ENCODE results near the gene ASB4. TPM values are rescaled to one million over a fixed set of nuclear protein-coding genes. Genes with fewer than 3 reads are reported as not detected.
A peak's percentile ranks its signal among the peaks of the same experiment; 100 is the strongest.
"Not testable (repeated sequence)": the region's sequence is repeated elsewhere in the genome, so short reads cannot be mapped to it uniquely, and the experiment has no call there.

The ASB4 gene
- total RNA-seq, 1 donor: not detected

DNA sequence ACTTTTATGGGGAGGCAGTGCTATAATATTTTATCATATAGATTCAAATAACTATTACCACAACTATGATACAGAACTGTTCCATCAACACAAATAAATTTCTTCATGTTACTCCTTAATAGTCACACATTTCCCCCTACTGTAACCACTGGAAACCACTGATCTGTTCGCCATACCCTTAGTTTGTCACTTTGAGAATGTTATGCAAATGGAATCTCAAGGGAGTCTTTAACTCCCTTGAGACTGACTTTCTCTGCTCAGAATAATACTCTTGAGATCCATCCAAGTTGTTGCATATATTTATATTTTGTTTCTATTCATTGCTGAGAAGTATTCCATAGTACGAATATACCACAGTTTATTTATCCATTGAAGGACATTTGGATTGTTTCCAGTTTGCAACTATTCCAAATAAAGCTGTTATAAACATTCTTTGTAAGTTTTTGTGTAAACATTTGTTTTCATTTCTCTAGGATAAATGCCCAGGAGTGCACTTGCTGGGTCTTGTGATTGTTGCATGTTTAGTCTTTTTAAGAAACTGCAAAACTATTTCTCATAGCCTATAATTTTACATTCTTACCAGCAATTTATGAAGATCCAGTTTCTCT is 31.2 kb upstream of the ASB4 start:
- peak; percentile 3 for DNase-seq (ENCODE audit: low read depth)
- TF ChIP-seq, protein P1, sequence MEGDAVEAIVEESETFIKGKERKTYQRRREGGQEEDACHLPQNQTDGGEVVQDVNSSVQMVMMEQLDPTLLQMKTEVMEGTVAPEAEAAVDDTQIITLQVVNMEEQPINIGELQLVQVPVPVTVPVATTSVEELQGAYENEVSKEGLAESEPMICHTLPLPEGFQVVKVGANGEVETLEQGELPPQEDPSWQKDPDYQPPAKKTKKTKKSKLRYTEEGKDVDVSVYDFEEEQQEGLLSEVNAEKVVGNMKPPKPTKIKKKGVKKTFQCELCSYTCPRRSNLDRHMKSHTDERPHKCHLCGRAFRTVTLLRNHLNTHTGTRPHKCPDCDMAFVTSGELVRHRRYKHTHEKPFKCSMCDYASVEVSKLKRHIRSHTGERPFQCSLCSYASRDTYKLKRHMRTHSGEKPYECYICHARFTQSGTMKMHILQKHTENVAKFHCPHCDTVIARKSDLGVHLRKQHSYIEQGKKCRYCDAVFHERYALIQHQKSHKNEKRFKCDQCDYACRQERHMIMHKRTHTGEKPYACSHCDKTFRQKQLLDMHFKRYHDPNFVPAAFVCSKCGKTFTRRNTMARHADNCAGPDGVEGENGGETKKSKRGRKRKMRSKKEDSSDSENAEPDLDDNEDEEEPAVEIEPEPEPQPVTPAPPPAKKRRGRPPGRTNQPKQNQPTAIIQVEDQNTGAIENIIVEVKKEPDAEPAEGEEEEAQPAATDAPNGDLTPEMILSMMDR (IDR thresholded peaks at IDR 0.05; ENCODE audit: insufficient read depth, low read depth, low read length): no peak
- H3K4me3 ChIP-seq (ENCODE audit: low read depth, low read length): no peak overlapping the region

DNA sequence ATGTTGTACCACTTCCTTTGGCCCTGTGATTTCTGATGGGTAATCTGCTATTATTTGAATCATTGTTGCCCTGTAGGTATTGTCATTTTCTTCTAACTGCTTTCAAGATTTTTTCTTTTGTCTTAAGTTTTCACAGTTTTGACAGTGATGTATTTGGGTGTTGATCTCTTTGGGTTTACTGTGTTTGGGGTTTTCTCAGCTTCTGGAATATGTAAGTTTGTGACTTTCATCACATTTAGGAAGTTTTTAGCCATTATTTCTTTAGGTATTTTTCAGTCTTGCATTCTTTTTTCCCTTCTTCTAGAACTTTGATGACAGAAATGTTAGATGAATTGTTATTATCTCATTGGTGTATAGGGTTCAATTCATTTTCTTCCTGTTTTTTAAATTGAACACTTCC is 27.8 kb upstream of the ASB4 start:
- no peak for DNase-seq (ENCODE audit: low read depth)
- TF ChIP-seq, protein P1 (IDR thresholded peaks at IDR 0.05; ENCODE audit: insufficient read depth, low read depth, low read length): no peak
- H3K4me3 ChIP-seq (ENCODE audit: low read depth, low read length): no peak overlapping the region

DNA sequence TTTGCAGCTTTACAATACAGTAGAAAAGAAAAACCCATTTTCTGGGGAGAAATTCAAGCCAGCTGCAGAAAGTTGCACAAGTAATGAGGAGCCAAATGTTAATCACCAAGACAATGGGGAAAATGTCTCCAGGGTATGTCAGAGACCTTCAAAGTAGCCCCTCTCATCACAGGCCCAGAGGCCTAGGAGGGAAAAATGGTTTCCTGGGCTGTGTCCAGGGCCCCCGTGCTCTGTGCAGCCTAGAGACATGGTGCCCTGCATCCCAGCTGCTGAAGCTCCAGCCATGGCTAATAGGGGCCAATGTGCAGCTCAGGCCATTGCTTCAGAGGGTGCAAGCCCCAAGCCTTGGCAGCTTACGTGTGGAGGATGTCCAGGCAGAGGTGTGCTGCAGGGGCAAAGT is 25.1 kb upstream of the ASB4 start:
- not testable (repeated sequence) for DNase-seq (ENCODE audit: low read depth); H3K4me3 ChIP-seq (ENCODE audit: low read depth, low read length)

DNA sequence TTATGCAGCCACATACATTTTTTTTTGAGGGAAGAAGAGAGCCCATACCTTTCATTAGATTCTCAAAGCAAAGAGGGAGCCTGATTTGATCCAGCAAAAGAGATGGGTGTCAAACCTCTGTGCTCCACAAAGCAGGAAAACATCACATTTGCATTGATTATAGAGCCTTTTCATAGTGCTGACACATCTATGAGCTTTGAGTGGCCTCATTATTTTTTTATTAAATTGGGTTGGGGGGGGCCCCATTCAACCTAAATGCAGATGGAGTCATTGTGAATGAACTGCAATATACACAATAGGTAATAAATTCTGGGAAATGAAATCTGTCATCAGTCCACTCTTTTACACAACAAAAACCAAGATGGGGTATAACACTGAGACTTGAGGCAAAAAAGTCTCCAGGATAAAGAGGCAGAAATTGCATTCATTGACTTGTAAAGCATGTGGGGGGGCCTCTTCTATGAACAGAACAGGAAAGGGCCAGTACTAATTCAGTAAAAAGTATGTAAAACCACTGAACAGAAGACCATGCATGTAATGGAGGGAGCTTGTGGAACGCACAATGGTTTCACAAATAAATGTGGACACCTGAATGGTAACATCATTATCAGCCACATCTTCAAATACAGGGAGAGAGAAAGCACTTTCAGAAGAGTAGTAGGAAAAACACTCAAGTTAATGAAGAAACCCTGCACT is 17.7 kb upstream of the ASB4 start:
- no peak overlapping the region for H3K4me3 ChIP-seq (ENCODE audit: low read depth, low read length)
- TF ChIP-seq, protein P1 (IDR thresholded peaks at IDR 0.05; ENCODE audit: insufficient read depth, low read depth, low read length): no peak
- DNase-seq (ENCODE audit: low read depth): no peak

DNA sequence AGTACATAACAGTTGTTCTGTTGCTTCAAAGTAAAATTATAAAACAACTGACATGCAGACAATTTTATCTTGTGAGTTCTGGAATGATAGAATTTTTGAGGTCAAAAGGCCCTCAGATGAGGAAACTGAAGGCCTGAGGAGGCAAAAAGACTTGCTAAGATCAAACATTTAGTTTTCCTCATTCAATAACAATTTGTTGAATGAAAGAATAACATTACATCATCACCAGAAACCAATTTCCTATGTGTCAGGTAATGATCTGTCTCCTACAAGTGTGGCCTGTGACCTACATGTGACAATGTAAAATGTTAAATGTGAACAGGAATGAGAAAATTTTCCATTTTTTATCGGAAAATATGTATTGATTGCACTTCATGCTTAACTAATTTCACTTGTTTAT is 16.6 kb upstream of the ASB4 start:
- no peak overlapping the region for H3K4me3 ChIP-seq (ENCODE audit: low read depth, low read length)
- TF ChIP-seq, protein P1 (IDR thresholded peaks at IDR 0.05; ENCODE audit: insufficient read depth, low read depth, low read length): no peak
- DNase-seq (ENCODE audit: low read depth): no peak

DNA sequence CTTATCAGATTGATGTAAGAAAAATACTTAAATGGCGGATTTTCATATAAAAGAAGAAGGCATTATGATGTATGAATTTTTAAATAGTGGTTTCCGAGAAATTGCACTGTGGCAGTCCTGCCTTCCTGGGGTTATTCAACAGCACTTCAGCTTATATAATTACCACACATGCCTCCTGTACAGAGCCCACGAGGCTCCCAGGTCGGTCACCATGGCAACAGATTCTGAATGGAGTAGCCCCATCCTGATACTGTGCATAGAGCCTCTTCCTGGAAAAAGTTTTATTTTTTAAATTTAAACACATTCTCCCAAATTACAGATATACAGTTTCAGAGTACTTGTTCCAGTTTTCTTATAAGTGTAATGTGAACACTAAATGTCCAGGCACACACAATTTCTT is 15.9 kb upstream of the ASB4 start:
- DNase-seq (ENCODE audit: low read depth): no peak
- TF ChIP-seq, protein P1 (IDR thresholded peaks at IDR 0.05; ENCODE audit: insufficient read depth, low read depth, low read length): no peak
- H3K4me3 ChIP-seq (ENCODE audit: low read depth, low read length): no peak overlapping the region

DNA sequence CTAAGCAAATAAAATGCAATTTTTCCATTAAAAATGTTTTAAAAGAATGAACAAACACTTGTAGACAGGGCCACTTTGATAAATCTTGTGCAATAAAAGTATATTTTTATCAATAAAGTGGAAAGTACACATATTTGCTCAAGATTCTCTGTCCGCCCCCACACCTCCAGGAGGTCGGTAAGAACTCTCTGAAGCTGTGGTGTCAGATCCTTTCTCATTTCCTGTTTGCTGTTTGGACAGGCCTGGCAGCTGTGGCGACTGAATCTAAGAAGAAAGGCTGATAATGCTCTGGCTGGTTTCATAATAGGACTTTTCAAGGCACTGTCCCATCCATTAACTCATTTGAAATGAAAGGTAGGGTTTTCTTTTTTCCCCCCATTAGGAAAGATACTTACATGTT is 15.3 kb upstream of the ASB4 start:
- peak; percentile 39 for DNase-seq (ENCODE audit: low read depth)
- TF ChIP-seq, protein P1 (IDR thresholded peaks at IDR 0.05; ENCODE audit: insufficient read depth, low read depth, low read length): no peak
- no peak overlapping the region for H3K4me3 ChIP-seq (ENCODE audit: low read depth, low read length)

Data from fibroblast of villous mesenchyme (primary cell).